ENCODE measurements around the gene ADAP1. TPM values are rescaled to one million over a fixed set of nuclear protein-coding genes. Genes with fewer than 3 reads are reported as not detected.

The ADAP1 gene
- total and polyA plus RNA-seq, 2 of the 13 experiments (the other 11 are each of a cell fraction or from before 2014, with no cell fraction given), result 10.5 to 24.6 TPM

GRCh38 chr7:992709-993607 is 38.5 kb upstream of the ADAP1 start (continued):
- TF ChIP-seq, protein P1, sequence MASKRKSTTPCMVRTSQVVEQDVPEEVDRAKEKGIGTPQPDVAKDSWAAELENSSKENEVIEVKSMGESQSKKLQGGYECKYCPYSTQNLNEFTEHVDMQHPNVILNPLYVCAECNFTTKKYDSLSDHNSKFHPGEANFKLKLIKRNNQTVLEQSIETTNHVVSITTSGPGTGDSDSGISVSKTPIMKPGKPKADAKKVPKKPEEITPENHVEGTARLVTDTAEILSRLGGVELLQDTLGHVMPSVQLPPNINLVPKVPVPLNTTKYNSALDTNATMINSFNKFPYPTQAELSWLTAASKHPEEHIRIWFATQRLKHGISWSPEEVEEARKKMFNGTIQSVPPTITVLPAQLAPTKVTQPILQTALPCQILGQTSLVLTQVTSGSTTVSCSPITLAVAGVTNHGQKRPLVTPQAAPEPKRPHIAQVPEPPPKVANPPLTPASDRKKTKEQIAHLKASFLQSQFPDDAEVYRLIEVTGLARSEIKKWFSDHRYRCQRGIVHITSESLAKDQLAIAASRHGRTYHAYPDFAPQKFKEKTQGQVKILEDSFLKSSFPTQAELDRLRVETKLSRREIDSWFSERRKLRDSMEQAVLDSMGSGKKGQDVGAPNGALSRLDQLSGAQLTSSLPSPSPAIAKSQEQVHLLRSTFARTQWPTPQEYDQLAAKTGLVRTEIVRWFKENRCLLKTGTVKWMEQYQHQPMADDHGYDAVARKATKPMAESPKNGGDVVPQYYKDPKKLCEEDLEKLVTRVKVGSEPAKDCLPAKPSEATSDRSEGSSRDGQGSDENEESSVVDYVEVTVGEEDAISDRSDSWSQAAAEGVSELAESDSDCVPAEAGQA (IDR thresholded peaks at IDR 0.05; ENCODE audit: low read depth), result peak; percentile 73
- TF ChIP-seq, protein P1 (CRISPR knock-in tag; IDR thresholded peaks at IDR 0.05; ENCODE audit: borderline replicate concordance), result no peak
- peak; percentile 70 for TF ChIP-seq NFKBIZ (CRISPR knock-in tag; IDR thresholded peaks at IDR 0.05)
- TF ChIP-seq, protein P2, sequence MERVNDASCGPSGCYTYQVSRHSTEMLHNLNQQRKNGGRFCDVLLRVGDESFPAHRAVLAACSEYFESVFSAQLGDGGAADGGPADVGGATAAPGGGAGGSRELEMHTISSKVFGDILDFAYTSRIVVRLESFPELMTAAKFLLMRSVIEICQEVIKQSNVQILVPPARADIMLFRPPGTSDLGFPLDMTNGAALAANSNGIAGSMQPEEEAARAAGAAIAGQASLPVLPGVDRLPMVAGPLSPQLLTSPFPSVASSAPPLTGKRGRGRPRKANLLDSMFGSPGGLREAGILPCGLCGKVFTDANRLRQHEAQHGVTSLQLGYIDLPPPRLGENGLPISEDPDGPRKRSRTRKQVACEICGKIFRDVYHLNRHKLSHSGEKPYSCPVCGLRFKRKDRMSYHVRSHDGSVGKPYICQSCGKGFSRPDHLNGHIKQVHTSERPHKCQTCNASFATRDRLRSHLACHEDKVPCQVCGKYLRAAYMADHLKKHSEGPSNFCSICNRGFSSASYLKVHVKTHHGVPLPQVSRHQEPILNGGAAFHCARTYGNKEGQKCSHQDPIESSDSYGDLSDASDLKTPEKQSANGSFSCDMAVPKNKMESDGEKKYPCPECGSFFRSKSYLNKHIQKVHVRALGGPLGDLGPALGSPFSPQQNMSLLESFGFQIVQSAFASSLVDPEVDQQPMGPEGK (CRISPR knock-in tag; IDR thresholded peaks at IDR 0.05), result peak; percentile 87
- TF ChIP-seq, protein P3, sequence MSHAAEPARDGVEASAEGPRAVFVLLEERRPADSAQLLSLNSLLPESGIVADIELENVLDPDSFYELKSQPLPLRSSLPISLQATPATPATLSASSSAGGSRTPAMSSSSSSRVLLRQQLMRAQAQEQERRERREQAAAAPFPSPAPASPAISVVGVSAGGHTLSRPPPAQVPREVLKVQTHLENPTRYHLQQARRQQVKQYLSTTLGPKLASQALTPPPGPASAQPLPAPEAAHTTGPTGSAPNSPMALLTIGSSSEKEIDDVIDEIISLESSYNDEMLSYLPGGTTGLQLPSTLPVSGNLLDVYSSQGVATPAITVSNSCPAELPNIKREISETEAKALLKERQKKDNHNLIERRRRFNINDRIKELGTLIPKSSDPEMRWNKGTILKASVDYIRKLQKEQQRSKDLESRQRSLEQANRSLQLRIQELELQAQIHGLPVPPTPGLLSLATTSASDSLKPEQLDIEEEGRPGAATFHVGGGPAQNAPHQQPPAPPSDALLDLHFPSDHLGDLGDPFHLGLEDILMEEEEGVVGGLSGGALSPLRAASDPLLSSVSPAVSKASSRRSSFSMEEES (CRISPR knock-in tag; IDR thresholded peaks at IDR 0.05), result peak; percentile 39
- TF ChIP-seq CEBPG (CRISPR knock-in tag; IDR thresholded peaks at IDR 0.05), result peak; percentile 78
- peak; percentile 81 for TF ChIP-seq RXRB (CRISPR knock-in tag; IDR thresholded peaks at IDR 0.05; ENCODE audit: borderline replicate concordance)
- no peak for TF ChIP-seq ZNF205 (CRISPR knock-in tag; IDR thresholded peaks at IDR 0.05)
- no peak for TF ChIP-seq ZMYM2 (CRISPR knock-in tag; IDR thresholded peaks at IDR 0.05)
- TF ChIP-seq ZNF781 (CRISPR knock-in tag; IDR thresholded peaks at IDR 0.05; ENCODE audit: borderline replicate concordance, not compliant biosample characterization), result no peak
- TF ChIP-seq, protein P4, sequence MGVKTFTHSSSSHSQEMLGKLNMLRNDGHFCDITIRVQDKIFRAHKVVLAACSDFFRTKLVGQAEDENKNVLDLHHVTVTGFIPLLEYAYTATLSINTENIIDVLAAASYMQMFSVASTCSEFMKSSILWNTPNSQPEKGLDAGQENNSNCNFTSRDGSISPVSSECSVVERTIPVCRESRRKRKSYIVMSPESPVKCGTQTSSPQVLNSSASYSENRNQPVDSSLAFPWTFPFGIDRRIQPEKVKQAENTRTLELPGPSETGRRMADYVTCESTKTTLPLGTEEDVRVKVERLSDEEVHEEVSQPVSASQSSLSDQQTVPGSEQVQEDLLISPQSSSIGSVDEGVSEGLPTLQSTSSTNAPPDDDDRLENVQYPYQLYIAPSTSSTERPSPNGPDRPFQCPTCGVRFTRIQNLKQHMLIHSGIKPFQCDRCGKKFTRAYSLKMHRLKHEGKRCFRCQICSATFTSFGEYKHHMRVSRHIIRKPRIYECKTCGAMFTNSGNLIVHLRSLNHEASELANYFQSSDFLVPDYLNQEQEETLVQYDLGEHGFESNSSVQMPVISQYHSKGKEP (CRISPR knock-in tag; IDR thresholded peaks at IDR 0.05), result 0 out of 2 replicates have a peak, but pooled peaks have one; percentile 31
- TF ChIP-seq ZFP90 (CRISPR knock-in tag; IDR thresholded peaks at IDR 0.05; ENCODE audit: borderline replicate concordance), result peak; percentile 17; the same call in 1 of the 2 replicates
- TF ChIP-seq ZEB1 (IDR thresholded peaks at IDR 0.05; ENCODE audit: insufficient replicate concordance, low read depth), result no peak
- peak; percentile 95 for TF ChIP-seq NCOR1 (IDR thresholded peaks at IDR 0.05; ENCODE audit: borderline replicate concordance, low read length)
- TF ChIP-seq SNAPC5 (CRISPR knock-in tag; IDR thresholded peaks at IDR 0.05; ENCODE audit: borderline replicate concordance), result no peak
- TF ChIP-seq TP53 (CRISPR knock-in tag; conservative IDR thresholded peaks at IDR 0.05), result no peak
- no peak; the same call in 1 of the 2 replicates for TF ChIP-seq BRCA1 (CRISPR knock-in tag; IDR thresholded peaks at IDR 0.05)
- TF ChIP-seq ZSCAN30 (CRISPR knock-in tag; IDR thresholded peaks at IDR 0.05), result 0 out of 2 replicates have a peak, but pooled peaks have one; percentile 48
